VCaP (cell line): ENCODE data around the gene CCDC51.

Experiments
- H3K27ac ChIP-seq: fragments of 450-650 bp; 2 replicates; pipeline ENCODE4 v1.5.1; 2017
- CTCF ChIP-seq: fragments of 450-650 bp; conservative IDR thresholded peaks from 2 replicates; pipeline ENCODE4 v1.5.1; 2017; ENCODE audit warnings: mild to moderate bottlenecking, moderate library complexity

The CCDC51 gene

GRCh38 chr3:48400824-48401433, 39.0 kb downstream of the CCDC51 start:
- no peak overlapping the region for H3K27ac ChIP-seq
- peak; percentile 88 for TF ChIP-seq CTCF

DNA sequence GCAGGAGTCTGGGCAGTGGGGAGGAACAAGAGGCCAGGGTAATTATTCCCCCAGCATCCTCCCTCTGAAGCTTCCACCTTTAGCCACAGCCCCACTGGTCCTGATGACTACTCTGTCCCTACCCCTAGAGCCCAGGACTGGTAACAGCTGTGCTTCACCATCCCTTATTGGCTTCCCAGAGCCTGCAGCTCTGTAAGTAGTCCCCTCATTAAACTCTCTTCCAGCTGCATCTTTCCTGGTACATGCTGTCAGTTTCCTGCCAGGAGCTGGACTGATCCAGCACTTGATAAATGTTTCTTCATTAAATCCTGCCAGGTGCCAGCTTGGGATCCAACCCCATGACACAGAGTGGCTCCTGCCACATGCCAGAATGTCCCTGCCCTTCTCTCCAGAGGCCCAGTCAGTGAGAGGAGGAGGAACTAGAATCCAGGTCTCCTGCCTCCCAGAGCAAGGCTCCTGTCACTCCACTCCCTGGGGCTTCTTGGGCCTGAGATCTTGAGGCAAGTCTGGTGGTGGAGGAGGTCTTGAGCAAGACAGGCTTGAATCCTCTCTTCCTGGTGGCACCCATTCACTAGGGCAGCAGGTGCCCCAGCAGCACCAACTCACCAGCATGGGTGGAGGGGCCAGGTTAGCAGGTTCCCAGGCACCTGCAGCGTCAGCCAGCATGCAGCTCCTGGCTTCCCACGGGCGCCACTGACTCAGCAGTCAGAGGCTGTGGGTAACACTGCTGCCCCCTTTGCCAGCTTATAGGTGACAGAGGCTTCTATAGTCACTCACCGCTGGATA, 40.3 kb downstream of the CCDC51 start:
- H3K27ac ChIP-seq: peak overlapping the region; percentile 57
- no peak for TF ChIP-seq CTCF

DNA sequence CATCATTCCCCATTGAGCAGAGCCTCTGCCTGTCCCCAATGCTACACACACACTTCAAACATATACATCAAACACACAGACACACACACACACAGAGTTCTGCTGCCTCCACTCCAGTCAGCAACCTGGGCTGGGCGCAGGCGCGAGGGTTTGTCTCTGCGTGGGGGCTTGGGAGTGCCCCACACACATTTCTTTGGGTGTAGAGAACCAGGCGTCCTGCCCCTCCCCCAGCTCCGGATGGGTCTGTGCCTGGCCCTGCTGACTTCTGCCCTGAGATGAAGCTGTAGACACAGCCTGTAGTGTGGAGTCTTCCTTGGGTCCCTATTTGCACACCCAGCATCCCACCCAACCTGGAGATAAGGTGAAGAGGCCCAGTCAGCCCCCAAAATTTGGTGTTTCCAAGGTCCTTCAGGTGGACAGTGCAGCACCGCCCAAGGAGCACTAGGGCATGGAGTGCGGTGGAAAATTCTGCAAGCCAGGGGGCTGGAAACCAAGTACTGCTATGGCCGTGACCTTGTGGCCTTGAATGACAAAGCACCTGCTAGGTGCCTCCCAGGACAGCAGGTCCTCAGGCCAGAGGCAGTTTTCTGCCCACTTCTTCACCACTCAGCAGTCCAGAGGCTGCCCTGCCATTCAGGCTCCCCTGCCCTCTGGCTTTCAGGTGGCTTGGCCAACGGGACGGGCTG, 41.1 kb downstream of the CCDC51 start:
- H3K27ac ChIP-seq: peak overlapping the region; percentile 57
- no peak for TF ChIP-seq CTCF

DNA sequence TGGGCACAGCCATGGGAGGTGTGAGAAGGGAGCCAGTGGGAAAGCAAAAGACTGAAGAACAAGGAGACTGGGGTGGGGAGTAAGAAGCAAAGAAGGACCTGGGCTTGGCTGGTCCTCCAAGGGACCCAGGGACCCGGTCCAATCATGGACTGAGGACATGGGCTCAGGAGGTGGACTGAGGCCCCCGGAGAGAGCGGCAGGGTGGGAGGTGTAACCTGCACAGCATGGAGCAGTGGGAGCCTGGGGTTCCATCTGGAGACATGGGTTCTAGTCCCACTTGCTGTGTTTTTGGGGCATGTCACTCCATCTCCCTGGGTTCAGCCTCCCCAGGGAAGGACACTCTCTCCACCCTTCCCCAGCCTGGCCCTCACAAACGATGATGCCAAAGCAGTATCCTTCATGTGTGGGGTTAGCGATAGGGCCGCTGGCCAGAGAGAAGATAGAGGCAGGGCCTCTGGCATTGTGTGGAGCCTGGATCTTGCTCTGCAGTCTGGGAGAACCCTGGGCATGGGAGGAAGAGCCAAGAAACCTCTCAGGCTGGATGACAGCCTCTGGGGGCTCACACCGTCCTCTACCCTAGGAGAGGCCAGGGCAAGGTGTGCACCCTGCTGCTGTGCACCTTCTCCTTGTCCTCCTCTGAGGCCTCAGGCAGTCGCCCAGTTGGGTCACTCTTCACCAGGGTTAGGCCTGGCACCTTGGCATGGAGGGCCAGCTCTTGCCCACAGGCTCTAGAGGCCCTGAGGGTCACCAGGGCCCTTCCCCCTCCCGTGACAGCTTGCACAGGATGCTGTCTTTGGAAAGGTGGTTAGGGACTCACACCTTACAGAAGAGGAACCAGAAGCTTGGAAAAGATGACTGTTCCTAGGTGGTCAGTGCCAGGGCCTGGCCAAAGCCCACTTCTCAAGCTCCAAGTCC, 41.9 kb downstream of the CCDC51 start:
- no peak overlapping the region; the same call in 1 of the 2 replicates for H3K27ac ChIP-seq
- TF ChIP-seq CTCF: no peak

GRCh38 chr3:48395714-48396113, 44.2 kb downstream of the CCDC51 start:
- no peak overlapping the region for H3K27ac ChIP-seq
- TF ChIP-seq CTCF: no peak

- no peak for TF ChIP-seq CTCF
These were observed 45.5 kb downstream of the CCDC51 start for GRCh38 chr3:48394391-48394790.

More at GRCh38 chr3:48394391-48394790, 45.5 kb downstream of the CCDC51 start:
- H3K27ac ChIP-seq: no peak overlapping the region
